NCI-H1694 (cell line): ENCODE data around the gene RMC1.
"Not testable (repeated sequence)": the region's sequence is repeated elsewhere in the genome, so short reads cannot be mapped to it uniquely, and the experiment has no call there.

Experiments used
- DNase-seq: peaks from one replicate; lab custom pipeline; 2025; lab: John Stamatoyannopoulos, UW

Gene RMC1

GRCh38 chr18:23563377-23564043, 60.2 kb downstream of the RMC1 start:
- DNase-seq, result no peak

- DNase-seq, result no peak
These were observed 62.7 kb downstream of the RMC1 start for GRCh38 chr18:23565916-23566547.

DNA sequence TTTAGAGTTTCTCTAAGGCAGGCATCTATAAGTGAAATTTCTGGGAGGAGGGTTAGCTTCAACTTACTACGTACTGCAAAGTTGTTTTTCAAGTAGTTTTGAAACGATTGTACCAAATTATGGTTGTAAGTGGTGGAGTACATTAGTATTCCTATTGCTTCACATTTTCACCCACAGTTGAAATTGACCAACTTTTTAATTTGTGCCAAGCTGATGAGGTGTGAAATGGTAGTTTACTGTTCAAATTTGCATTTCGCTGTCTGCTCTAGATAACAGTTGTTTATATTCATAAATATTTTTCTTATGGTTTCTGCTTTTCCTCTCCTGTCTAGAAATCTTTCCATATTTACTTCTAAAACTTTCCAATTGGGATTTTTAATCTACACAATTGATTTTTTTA, 64.4 kb downstream of the RMC1 start:
- no peak for DNase-seq

GRCh38 chr18:23568281-23569138, 65.2 kb downstream of the RMC1 start:
- DNase-seq, result no peak

DNA sequence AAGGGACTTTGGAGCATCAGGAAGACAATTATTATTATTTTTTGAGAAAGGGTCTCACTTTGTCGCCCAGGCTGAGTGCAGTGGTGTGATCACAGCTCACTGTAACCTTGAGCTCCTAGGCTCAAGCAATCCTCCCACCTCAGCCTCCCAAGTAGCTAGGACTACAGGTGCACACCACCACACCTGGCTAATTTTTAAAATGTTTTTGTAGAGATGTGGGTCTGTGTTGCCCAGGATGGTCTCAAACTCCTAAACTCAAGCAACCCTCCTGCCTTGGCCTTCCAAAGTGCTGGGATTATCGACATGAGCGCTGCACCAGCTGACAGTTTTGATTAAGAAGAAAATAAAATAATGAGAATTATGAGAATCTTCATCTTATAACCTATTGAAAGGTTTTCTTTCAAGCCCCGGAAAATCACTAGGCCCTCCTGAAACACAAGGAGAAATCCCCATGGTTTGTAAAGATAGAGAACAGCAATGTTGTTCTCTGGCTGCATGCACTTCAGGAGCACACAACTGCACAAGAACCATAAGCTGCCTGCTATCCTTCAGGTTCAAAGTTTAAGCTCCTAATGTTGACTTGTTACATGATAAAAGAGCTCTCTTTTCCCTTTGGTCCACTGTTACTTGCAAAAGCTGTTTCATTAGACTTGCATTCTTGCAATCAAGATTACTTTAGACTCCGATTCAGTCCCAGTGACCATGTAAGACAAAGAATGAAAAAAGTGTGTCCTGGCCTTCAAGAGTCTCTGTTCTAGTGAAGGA, 66.2 kb downstream of the RMC1 start:
- DNase-seq, result no peak

- DNase-seq, result no peak
These were observed 67.7 kb downstream of the RMC1 start for GRCh38 chr18:23570912-23571504.

GRCh38 chr18:23572012-23572411, 68.7 kb downstream of the RMC1 start:
- no peak for DNase-seq

DNA sequence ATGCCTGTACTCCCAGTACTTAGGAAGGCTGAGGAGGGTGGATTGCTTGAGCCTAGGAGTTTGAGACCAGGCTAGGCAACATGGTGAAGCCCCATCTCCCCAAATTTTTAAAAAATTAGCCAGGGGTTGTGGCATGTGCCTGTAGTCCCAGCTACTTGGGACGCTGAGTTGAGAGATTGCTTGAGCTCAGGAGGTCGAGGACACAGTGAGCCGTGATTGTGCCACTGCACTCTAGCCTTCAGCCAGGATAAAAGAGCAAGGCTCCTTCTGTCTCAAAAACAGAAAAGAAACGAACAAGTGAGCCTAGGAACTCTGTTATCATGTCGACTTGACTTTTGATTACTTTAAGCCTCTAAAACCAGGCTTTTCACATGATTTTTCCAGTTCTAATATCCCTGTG, 69.3 kb downstream of the RMC1 start:
- DNase-seq, result no peak

GRCh38 chr18:23573020-23573419, 69.7 kb downstream of the RMC1 start:
- no peak for DNase-seq

GRCh38 chr18:23573626-23574431, 70.5 kb downstream of the RMC1 start:
- DNase-seq, result no peak

- no peak for DNase-seq
These were observed 71.4 kb downstream of the RMC1 start for GRCh38 chr18:23574611-23575308.

- DNase-seq, result no peak
These were observed 72.0 kb downstream of the RMC1 start for GRCh38 chr18:23575309-23575651.

- not testable (repeated sequence) for DNase-seq
These were observed 74.2 kb downstream of the RMC1 start for GRCh38 chr18:23577521-23577920.

- DNase-seq, result no peak
These were observed 74.9 kb downstream of the RMC1 start for GRCh38 chr18:23578067-23578701.

GRCh38 chr18:23578891-23579653, 75.8 kb downstream of the RMC1 start:
- DNase-seq, result no peak

GRCh38 chr18:23580677-23581367, 77.5 kb downstream of the RMC1 start:
- DNase-seq, result no peak
